ENCODE results near the gene HDAC4.

DNA sequence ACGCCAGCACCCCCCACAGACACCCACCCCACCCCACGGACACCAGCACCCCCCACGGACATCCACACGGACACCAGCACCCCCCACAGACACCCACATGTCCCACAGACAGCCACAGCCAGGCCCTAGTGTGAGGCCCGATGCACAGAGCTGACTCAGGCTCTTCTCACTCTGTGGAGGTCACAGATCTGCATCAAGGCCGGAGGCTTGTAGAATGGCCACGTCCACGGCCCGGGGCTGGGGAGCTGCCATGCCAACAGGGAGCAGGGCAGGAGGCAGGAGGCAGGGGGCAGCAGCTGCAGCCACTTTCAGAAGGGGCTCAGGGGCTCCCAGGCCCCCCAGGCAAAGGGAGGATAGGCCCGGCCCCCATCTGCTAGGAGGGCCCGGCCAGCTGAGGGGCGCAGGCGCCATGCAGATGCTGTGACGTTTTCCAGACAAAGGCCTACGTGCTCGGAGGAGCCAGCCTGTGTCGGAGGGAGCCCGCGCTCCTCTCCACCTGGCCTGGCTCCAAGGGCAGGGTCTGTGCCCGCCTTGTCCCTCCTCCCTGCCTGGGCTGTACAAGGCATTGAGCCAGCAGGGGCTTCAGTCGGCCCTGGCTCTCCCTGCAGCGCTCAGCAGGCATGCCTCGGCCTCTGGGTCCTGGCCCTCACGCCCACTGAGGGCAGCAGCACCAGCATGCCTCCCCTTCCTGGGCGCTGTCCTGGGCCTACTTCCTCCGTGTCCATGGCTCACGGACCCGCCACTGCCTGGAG is 304.0 kb downstream of the HDAC4 start:
- TF ChIP-seq EZH2 (IDR thresholded peaks at IDR 0.05; ENCODE audit: insufficient read depth, low read length) = no peak
- TF ChIP-seq, protein P1, sequence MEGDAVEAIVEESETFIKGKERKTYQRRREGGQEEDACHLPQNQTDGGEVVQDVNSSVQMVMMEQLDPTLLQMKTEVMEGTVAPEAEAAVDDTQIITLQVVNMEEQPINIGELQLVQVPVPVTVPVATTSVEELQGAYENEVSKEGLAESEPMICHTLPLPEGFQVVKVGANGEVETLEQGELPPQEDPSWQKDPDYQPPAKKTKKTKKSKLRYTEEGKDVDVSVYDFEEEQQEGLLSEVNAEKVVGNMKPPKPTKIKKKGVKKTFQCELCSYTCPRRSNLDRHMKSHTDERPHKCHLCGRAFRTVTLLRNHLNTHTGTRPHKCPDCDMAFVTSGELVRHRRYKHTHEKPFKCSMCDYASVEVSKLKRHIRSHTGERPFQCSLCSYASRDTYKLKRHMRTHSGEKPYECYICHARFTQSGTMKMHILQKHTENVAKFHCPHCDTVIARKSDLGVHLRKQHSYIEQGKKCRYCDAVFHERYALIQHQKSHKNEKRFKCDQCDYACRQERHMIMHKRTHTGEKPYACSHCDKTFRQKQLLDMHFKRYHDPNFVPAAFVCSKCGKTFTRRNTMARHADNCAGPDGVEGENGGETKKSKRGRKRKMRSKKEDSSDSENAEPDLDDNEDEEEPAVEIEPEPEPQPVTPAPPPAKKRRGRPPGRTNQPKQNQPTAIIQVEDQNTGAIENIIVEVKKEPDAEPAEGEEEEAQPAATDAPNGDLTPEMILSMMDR (IDR thresholded peaks at IDR 0.05; ENCODE audit: insufficient read depth, low read depth, low read length) = no peak
